Activated T-helper 1 cell treated with Interleukin-2 at 50 U/mL for 16 hours (primary cell): ENCODE measurements around the gene SPANXD.
"Not testable (repeated sequence)": the region's sequence is repeated elsewhere in the genome, so short reads cannot be mapped to it uniquely, and the experiment has no call there.

Source experiments
- DNase-seq: peaks from one replicate; pipeline ENCODE4 v3.0.0-alpha.2; 2020; ENCODE audit warnings: low read depth

The SPANXD gene, protein sequence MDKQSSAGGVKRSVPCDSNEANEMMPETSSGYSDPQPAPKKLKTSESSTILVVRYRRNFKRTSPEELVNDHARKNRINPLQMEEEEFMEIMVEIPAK

DNA sequence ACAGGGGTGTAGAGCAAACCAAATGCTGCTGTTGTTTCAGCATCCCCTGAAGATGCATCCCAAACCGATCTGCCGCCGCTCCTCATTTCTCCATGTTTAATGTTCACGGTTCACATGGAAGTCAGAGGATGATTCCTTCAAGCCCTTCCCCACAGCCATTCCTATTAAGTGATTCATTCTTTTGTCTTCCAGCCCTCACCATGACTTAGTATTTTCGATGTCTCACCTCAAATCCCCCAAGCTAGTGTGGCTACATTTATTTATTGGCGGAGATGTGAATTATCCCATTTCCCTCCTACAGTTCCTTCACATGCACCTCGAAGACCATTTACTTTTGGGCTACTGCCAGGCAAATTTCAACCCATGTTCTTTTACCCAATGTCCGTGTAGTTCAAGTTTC lies at the start of gene SPANXD:
TSS of gene SPANXD (minus strand) at position 101 of the 400 bp plus-strand sequence. CDS start 334 bp downstream, outside the sequence.
- not testable (repeated sequence) for DNase-seq

DNA sequence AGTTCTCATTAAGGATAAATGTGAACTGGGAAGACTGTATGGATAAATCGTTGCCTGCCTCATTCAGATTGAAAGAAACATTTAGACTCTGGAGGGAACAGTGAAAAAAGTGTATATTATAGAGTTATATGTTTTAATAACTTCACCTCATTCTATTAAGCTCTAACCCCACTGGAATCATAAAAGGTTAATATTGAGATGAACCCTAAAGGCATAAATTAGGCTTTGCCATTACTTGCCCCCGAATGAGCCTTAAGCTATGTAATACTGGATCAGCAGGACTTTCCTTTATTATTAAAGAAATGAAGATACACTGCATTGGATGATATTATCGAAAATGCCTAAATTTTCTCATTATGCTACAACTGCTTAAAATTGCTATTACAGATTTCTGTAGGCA lies 44.1 kb upstream of the SPANXD start:
- no peak for DNase-seq

GRCh38 chrX:141736656-141737055 lies 38.1 kb upstream of the SPANXD start:
- DNase-seq: no peak

DNA sequence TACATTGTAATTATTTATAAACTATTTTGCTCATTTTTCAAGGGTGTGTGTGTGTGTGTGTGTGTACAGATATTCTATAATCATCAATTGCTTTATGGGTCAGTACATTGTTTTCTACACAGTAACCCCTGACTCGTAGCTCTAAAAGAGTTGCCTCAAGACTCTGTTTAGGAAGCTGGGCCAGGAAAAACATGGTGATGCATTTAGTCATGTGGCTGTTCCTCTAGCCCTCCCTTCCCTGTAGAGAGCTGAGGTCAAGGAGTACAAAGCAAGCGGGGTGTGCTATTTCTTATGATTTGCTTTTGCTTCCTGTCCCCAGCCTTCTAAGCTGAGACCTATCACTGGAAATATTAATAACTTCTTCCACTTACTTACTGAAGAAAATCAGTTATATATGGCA lies 34.8 kb upstream of the SPANXD start:
- no peak for DNase-seq

DNA sequence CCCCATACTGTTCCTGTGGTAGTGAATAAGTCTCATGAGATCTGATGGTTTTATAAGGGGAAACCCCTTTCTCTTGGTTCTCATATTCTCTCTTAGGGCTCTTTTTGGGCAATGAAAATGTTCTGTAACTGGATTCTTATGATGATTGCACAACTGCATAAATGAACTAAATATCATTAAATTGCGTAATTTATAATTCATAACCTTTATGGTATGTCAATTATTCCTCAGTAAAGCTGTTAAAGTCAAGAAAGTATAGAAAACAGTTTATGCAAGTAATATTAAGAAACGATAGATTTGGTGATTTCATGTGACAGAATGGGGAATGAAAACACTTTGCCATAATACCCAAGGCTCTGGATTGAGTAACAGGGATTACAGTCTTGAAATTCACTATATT lies 33.5 kb upstream of the SPANXD start:
- DNase-seq: no peak

DNA sequence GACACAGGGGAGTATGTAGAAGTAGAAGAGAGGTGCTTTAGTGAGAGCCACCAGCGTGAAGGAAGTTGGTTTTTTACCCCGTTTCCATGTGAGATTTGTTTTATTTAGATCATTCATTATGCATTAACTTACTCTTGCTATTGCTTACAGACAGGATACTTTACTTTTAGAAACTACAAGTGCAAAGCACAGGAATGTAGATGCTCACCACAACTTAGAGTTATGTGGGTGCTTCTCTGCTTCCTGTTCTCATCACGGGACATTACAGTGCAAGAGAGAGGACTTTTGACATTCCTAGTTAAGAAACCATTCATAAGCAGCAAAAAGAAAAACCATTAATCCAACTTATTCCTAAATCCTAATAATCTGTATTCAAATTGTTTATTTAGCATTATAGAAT lies 25.6 kb upstream of the SPANXD start:
- no peak for DNase-seq

DNA sequence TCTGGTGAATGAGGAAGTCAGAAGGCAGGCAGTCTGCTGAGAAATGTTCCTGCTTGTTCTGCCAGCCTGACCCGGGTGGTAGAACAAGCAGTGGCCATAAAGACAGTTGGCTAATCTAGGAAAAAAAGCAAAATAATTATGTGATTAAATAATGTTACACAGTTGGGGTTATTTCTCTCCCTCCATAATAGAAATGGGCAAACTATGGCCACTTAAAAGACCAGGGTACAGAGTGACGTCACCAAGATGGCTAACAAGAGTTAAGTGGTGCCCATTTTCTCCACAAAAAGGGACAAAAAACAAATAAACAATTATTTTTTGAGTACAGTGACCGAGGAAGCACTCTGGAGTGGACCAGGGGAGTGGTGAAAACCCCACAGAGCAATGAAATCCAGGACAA lies 16.1 kb upstream of the SPANXD start:
- no peak for DNase-seq

- no peak for DNase-seq
Measured at GRCh38 chrX:141701072-141701471, 2.5 kb upstream of the SPANXD start.

DNA sequence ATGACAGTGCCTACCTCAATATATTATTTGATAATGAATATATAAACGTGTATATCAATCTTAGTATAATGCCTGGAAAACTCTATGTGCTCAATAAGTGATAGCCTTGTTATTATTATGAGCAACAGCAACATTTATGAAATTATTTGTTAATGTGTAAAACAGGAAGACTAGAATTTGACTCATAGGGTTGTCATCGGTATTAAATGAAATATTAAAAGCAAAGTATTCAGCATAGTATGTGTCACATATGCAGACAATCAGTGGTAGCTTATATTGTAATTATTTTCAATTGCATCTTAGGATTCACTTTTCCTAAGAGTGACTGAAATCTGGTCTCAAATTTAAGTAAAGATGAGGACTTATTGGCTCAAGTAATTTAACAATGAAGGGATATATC lies 24.6 kb downstream of the SPANXD start:
- DNase-seq: no peak

- no peak for DNase-seq
Measured at GRCh38 chrX:141669689-141670088, 28.9 kb downstream of the SPANXD start.

DNA sequence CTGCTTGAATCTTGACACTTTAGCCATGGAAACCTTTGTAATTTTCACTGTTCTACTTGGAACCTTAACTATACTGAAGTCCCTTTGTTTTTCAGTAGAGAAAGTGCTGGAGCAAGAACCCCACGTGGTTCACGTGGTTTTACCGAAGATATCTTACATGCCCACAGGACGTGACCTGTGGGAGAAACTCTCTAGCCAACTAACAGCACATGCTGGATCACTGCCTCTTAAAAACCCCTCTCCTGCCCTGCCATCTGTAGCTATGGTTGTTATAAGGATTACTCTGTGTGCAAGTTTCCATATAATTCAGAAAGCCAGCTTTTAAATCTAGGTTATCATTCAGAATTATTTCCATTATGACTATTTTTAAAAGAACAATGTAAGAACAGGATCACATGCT lies 30.2 kb downstream of the SPANXD start:
- DNase-seq: no peak

- no peak for DNase-seq
Measured at GRCh38 chrX:141662781-141663180, 35.8 kb downstream of the SPANXD start.

- no peak for DNase-seq
Measured at GRCh38 chrX:141652286-141652685, 46.3 kb downstream of the SPANXD start.
